Gastrocnemius medialis (tissue), 4 donors: ENCODE results near the gene NEIL1.

Experiments
- CTCF ChIP-seq, 5 experiments: fragments of 450-650 bp in 3 of 5; fragments of 200-600 bp in 2 of 5; sonication (generic) in 2 of 5; IDR thresholded peaks in 4 of 5; conservative IDR thresholded peaks in 1 of 5; 1 replicate in 4 of 5; 2 replicates in 1 of 5; pipeline ENCODE4 v1.5.1; 2016 to 2019; ENCODE audit warnings: antibody characterized with exemption in 5 of 5, mild to moderate bottlenecking in 3 of 5, moderate library complexity in 3 of 5
- POLR2A ChIP-seq, 2 donors: fragments of 450-650 bp; IDR thresholded peaks; one replicate each; pipeline ENCODE4 v1.6.1; 2017; ENCODE audit warnings: antibody characterized with exemption in 2 of 2, mild to moderate bottlenecking in 2 of 2, moderate library complexity in 2 of 2

- TF ChIP-seq POLR2A (IDR thresholded peaks at IDR 0.05) = no peak
- TF ChIP-seq CTCF (IDR thresholded peaks at IDR 0.05 in 4 of 5, conservative IDR thresholded peaks at IDR 0.05 in 1 of 5) = no peak
Observed at GRCh38 chr15:75356006-75356405, 9.2 kb downstream of the NEIL1 start.
